Stimulated activated CD8-positive, alpha-beta memory T cell treated with anti-CD3 and anti-CD28 coated beads, Interleukin-12 subunit alpha, Interleukin-12 subunit beta, amount 100 ng/mL, for 24 hours (primary cell): ENCODE results near the gene SMTNL1.

Source experiments
- DNase-seq: peaks from one replicate; pipeline ENCODE4 v3.0.0-alpha.2; 2020; ENCODE audit errors: extremely low read depth

Gene SMTNL1, protein sequence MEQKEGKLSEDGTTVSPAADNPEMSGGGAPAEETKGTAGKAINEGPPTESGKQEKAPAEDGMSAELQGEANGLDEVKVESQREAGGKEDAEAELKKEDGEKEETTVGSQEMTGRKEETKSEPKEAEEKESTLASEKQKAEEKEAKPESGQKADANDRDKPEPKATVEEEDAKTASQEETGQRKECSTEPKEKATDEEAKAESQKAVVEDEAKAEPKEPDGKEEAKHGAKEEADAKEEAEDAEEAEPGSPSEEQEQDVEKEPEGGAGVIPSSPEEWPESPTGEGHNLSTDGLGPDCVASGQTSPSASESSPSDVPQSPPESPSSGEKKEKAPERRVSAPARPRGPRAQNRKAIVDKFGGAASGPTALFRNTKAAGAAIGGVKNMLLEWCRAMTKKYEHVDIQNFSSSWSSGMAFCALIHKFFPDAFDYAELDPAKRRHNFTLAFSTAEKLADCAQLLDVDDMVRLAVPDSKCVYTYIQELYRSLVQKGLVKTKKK

DNA sequence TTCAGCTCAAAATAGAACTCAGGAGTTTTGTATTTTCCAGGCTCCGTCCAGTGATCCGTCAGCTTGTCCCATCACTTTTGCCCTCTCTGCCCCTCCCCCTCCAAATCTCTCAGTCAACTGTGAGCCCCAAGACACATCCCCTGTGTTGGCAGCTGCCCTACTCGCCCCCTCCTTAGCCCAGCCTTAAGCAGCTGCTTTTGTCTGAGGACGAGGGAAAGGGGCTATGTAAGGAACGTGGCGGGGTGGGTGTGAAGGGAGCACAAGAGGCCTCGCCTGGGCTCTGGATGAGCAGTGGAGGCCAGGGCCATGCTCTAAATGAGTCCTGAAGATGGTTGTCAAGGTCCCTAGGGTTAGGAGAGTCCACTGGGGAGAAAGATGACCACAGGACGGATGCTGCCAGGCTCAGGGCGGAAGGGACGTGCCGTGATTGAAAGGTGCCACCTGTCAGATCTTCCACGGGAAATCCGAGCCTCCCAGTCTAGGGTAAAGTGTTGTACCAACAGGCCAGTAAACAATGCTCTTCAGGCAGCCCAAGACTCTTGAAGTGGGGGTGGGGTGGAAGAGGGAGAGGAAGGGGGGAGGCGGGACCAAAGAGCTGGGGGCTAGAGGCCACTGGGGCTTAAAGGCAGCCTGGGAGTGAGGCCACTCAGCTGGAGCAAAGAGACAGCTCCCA lies at the start of gene SMTNL1:
Gene SMTNL1 (plus strand): TSS at position 649 of the 673 bp plus-strand sequence. CDS start 5,048 bp downstream, outside the sequence.
- DNase-seq = no peak

DNA sequence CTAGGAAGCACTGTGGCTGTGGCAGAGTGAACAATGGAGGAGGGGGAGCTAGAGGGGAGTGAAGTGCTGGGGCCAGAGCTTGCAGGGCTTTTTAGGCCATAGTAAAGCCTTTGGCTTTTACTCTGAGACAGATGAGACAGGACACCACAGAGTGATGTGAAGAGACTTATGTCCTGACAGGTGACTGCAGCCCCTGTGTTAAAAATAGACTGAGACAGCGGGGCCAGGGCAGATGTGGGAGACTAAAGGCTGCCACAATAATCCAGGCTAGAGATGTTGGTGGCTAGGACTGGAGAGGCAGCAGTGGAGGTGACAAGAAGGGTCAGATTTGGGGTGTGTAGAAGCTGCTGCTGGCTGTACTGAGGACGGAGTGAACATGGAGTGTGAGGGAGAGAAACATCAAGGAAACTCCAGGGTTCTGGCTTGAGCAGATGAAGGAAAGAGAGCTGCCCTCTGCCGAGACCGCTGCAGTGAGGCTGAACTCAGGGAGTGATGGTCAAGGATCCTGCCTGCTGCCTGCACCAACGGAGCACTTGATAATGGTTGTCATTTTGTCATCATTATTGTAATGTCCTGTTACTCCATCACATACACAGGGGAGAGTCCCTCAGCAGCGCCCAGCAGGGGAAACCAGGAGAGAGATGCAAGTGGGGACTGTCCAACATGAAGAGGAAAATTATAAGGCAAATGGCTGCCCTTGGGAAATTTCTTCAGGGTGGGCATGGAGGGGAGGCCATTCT lies 49.3 kb upstream of the SMTNL1 start:
- no peak for DNase-seq

DNA sequence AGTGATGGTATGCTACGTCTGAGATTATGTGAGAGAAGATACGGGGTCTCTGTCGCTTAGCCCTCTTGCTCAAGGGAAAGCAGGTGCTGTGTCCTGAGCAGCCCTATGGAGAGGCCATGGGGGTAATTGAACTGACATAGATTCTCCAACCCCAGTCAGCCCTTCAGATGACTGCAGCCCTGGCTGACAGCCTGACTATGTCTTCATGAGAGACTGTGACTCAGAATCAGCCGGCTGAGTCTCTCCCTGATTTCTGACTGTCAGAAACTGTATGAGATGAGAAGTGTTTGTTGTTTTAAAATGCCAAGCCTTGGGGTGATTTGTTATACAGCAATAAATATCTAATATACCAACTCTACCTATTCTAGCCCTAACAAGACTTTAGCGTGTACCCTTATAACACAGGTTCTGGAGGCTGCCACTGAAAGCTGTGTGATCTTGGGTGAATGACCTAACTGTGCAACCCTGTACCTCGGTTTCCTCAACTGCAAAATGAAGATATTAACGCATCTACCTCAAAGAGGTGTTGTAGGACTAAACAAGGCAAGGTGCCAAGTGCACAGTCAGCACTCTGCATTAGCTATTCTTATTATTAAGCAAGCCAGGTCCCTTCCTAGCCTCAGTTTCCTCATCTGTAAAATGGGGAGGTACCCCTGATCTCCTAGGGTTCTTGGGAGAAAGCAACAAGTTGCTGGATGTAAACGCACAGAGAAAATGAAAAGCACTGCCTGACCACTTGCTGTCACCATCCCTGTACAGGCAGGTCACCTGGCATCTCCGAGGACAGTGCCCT lies 46.7 kb upstream of the SMTNL1 start:
- DNase-seq = no peak

DNA sequence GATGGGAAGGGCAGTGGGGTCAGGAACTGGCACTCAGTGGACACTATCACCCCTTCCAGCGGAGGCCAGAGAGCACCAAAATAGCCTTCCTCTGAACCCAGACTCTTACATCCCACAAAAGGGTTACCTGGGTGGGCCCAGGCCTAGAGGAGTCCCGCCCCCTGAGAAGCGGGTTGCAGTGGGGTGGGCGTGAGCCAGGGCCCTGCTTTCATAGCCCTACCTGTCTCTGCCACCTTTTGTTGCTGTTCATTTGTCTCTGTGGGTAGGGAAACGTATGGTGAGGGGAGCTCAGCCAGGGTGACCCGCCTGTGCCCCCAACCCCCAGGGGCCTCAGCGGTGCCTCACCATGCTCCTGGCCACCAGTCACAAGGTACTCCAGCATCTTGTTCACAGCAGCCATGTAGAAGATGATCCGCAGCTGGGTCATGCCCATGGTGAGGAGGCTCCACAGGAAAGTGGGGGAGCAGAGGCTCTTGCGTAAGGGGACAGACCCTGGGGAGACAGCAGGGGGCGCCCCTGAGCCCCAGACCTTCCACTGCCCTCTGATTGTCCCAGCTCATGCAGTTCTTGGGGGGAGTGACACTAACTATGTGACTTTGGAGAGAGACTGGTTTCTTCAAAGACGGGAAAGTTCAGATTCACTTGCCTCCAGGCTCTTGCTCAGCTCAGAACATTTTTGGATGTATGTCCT lies 45.9 kb upstream of the SMTNL1 start:
- no peak for DNase-seq

DNA sequence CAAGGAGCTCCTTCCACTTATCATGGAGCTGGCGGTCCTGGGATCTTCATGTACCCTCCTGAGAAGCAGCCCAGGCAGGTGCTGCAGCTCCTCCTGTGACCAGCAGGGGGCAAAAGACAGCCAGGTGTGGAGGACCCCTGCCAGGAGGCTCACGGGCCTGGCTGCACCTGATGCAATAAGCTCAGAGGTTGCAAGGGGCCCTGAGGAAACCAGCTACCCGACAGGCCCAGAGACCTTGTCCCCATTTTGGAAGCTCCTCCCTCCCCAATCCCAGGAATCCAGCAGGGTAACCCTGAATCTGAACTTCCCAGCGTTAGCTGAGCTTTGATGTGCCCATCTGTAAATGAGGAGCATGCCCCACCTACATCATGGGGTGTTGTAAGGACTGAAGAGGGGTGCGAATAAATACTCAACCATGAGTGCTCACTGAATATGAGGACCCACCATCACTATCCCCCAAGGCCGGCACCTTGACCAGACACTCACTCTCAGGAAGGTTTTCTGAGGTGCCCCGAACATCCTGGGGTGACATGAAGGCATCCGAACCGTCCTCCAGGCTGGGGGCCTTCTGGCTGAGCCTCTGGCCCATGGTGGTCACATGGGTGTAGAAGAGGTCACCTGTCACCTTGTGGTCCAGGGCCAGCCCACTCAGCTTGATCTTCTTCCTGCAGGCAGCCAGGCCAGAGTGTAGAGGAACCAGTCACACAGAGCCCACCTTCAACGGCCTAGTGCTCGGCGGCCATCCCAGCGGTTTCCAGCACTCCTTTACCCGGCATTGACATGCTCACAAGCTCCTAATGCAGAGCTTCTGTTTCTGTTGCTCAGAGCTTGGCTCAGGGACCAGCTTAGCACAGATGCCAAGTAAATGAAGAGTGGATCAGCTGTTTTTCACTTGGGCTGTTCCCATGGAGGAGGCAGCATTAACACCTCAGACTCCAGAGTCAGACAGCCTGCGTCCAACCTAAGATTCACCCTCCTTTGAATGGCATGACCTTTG lies 43.6 kb upstream of the SMTNL1 start:
- peak; percentile 37 for DNase-seq

DNA sequence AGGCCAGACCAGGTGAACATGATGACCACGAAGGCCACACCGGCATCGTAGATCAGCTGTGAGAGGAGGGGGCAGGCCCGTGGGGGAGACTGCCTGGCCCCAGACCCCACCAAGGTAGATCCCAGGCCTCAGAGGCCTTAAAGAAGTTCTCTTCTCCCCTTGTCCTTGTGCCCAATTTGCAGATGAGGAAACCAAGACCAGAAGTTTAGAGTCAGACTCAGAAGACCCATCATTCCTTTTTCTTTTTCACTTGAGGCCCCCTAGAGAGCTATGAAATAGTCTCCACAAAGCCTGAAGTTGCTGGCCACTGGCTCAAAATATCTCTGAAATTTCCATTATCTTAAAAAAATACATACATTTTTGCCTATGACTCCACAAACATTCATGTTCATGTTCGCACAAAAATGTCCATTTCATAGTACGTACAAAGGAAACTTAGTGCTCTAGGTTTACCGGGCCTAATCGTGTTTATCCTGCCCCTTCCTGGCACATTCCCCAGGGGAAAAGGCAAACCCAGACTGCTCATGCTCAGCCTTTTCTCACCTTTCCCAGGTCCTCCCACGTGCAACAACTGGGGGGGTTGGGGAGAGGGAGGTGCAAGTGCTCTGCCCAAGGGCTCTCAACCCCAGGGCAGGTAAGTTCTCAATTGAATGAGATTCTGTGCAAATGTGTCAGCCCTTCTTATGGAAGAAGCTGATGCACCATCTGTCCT lies 41.1 kb upstream of the SMTNL1 start:
- no peak for DNase-seq

DNA sequence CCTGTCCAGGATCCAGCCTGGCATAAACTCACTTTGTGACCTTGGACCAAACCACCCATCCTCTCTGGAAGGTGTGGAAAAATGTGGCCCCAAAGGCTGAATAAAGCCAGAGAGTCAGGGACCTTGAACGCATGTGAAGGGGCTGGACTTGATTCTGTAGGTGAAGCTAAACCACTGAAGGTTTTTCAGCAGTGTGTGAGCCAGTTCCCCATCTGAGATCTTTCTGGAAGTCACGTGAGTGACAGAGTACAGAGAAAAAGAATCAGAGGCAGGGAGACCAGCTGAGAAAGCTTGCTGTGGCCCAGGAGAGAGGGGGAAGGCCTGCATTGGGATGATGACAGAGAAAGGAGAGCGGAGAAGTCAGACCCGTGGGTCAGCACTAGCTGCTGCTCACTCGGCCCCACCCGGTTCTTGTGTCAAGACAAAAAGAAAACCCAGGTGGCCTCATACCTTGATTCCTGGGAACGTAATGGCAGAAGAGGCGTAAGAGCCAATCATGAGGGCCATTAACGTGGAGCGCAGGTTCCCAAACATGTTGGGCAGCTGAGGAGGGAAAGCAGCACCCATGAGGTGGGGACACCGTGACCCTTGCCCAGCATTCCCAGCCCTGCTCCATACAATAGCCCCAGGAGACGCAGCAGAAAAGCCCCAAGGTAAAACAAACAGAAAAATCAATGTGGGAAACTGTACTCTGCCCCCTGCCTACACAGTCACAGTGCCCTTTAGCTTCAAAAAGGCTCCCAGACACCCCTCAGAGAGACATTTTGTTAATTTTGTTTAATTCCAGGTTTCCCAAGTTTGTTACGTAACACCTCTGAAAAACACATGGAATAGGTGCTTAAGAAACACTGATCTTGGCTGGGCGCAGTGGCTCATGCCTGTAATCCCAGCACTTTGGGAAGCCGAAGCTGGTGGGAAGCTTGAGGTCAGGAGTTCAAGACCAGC lies 39.8 kb upstream of the SMTNL1 start:
- no peak for DNase-seq

DNA sequence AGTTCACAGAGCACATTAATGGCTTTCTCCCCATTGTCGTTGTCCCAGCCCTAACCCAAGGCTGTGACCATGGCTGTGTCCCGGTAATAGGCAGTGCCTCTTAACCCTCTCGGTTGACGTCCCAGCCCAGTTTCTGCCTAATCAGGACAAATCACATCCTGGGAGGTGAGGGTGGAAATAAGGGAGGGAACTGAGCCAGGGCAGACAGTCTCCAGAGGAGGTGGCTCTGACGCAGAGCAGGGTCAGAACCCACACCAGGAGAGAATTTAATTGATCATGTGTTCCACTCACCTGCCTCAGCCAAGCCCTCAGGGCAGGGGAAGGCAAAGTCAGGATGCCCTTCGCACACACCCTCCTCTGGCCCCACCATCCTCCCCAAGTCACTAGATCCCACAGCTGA lies 38.9 kb upstream of the SMTNL1 start:
- DNase-seq = no peak

DNA sequence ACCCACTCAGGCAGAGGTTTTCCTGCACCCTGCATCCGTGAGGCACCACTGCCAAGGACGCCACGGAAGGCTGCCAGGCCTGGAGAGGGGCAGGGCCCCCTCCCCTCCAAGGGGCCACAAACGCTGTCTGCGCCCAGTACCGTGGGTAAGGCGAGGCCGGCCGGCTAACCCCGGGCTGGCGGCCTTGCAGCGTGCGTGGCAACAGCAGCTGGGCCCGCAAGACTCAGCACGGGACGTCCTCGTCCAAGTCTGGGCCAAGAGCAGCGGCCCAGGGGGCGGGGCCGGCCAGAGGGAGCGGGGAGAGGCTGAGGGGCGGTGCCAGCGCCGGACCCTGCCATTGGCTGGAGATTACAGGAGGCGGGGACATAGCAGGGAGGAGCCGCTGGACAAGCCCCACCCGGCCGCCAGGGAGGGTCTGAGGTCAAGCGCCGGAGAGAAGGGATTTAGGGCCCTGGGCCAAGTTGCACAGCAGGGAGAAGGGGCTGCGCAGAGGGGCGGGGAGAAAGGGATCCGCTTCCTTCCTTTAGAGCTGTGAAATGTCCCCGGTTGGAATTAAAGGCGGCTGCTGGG lies 37.9 kb upstream of the SMTNL1 start:
- no peak for DNase-seq

DNA sequence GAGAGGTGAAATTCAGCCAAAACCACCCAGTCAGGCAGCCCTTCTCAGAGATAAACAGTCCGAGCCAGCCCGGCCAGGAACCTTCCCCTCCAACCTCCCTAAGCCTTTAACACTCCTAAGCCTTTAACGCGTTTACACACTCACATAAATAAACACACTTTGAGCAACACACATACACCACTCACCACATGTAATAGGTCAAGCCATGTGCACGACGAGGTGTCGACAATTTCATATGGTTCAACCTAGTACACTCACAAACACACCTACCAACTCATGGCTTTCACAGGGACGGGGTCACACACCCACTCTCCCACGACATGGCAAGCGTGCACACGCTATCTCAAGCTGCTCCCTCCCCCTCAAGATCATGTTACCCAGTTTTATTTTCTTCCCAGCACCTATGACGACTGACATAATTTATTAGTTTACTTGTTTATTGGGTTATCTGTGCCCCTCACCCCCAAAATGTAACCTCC lies 37.4 kb upstream of the SMTNL1 start:
- DNase-seq = no peak

DNA sequence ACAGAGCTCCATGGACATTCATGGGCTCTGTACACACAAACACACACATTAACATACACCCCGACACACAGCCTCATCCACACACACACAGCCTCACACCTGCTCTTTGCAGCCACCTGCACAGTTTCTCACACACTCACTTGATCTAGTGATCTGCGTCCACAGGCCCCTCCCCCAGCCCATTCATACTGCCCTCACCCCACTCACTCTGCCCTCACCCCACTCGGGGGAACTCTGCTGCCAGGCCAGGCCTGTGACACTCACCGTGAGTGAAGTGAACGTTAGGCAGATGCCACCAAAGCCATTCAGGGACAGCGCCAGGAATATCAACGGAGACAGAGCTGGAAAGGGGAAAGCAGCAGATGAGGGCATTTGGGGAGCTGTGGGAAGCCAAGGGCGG lies 36.9 kb upstream of the SMTNL1 start:
- DNase-seq = no peak

DNA sequence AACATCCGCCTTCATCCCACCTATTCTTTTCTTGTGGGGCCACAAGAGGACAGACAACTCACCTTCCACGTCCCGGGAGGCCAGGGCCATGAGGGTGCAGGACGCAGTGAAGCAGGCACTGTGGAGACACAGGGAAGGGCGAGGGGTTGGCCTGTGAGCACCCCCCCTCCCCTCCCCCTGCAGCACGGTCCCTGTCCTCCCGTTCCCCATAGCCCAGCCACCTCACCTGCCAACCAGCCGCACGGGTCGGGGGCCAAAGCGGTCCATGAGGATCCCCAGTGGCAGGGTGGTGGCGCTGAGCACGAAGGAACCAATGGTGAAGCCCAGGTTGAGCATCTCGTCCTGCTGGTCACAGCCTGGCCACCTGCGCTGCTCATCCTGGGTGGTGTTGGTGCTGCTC lies 36.5 kb upstream of the SMTNL1 start:
- DNase-seq = no peak

DNA sequence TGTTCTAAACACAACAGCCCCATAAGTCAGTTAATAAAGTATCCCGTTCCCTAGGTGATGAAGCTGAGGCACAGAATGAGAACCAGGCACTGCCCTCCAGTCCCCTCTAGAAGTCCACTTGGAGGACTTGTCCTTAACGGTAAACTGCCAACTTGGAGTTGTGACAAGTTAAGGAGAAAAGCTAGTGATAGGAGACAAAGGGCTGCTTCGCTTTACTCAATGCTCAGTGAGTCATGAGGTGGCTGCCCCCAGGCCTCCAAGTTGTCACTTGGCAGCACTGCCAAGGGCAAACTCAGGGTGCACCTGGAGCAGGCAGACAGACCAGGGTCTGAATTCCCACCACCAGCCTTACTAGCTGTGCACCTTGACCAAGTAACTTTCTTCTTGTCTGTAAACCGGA lies 35.4 kb upstream of the SMTNL1 start:
- DNase-seq = no peak

DNA sequence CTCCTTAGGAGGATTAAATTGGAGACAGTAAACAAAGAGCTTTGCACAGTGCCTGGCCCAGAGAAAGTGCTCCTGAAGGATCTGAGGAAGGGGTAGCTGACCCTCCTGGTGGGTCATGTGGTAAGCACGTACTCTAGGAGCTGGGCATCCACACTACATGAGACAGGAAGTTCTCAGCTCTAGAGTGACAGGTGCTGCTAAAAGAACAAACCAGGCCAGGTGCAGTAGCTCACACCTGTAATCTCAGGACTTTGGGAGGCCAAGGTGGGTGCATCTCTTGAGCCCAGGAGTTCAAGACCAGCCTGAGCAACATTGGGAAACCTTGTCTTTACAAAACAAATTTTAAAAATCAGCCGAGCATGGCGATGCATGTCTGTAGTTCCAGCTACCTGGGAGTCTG lies 35.0 kb upstream of the SMTNL1 start:
- DNase-seq = no peak

DNA sequence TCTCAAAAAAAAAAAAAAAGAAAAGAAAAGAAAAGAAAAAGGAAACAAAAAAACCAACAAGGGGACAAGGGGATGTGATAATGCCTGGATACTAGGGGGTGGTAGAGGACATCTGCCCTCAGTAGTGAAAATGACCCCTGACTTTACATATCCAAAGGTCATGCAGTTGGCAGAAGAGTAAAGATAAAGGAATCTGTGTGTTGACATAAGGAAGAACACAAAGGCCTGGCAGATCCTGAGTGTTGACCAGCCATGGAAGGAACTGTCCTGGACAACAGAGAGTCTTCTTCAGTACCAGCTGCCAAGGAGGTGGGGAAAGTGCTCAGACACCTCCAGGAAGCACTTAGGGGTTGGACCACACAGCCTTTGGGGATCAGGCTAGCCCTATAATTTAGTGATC lies 34.5 kb upstream of the SMTNL1 start:
- DNase-seq = no peak

DNA sequence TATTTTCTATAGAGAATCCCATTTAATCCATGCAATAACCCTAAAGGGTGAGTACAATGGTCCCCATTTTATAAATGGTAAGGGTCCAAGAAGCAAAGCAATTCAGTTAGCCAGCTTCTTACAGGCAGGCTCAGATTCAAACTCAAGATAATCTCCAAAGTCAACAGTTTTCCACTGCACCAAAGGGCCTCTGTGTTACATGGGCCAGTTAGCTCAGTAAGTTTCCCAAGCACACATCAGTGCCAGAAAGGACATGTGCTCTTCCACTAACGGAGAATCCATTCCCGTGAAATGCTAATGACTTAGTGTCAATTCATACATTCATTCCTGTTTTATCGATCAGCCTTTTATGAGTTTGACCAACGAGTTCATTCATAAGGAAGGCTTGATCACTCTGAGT lies 32.9 kb upstream of the SMTNL1 start:
- DNase-seq = no peak

DNA sequence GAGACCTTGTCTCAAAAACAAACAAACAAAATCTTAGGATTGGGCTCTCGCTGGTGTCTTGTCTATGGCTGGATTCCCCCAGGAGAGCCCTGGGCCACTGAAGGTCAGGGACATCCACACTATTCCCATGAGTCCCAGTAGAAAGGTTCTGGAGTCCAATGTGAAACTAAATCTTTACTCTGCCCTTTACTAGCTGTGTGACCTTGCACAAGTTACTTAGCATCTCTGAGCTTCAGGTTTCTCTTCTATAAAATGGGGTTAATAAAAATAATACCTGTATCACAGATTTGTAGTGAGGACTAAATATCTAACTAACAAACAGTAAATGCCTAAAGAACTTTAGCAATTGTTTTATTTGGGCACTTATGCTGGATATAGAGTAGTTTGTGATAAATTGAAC lies 30.9 kb upstream of the SMTNL1 start:
- DNase-seq = no peak
